IPS-15b (cell line): ENCODE data around the gene APBA1.

ENCODE experiments used
- H3K27me3 ChIP-seq: one replicate; pipeline ENCODE4 v1.6.1; 2013; ENCODE audit warnings: low read length; ENCODE audit not compliant: control insufficient read depth, insufficient read depth
- H3K36me3 ChIP-seq: one replicate; pipeline ENCODE4 v1.6.1; 2013; ENCODE audit warnings: low read length; ENCODE audit not compliant: control insufficient read depth, insufficient read depth
- H3K4me1 ChIP-seq: one replicate; pipeline ENCODE4 v1.6.1; 2013; ENCODE audit warnings: mild to moderate bottlenecking, low read length; ENCODE audit not compliant: control insufficient read depth, insufficient read depth
- H3K4me3 ChIP-seq: one replicate; pipeline ENCODE4 v1.5.1; 2013; ENCODE audit warnings: low read depth, low read length
- H3K9ac ChIP-seq: one replicate; pipeline ENCODE4 v1.6.1; 2013; ENCODE audit warnings: low read depth, mild to moderate bottlenecking, low read length
- H3K9me3 ChIP-seq: one replicate; pipeline ENCODE4 v1.6.1; 2013; ENCODE audit warnings: mild to moderate bottlenecking, low read length; ENCODE audit not compliant: control insufficient read depth, insufficient read depth

The APBA1 gene

DNA sequence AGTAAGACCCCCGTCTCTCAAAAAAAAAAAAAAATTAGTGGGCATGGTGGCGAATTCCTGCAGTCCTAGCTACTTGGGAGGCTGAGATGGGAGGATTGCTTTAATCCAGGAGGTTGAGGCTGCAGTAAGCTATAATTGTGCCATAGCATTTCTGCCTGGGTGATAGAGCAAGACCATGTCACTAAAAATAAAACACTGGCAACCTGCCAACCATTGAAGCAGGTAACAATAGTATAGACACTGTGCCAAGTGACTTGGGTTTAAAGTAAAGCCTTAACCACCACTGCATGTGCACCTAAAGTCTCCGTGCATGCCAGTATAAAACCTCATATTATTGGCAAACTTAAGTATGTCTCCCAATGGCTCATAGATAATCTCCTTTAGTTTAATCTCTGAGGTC, 3.4 kb upstream of the APBA1 start:
- no peak overlapping the region for H3K9ac ChIP-seq
- no peaks in the 10 kb centered on the region for H3K4me1 ChIP-seq
- H3K27me3 ChIP-seq, result peaks cover 12% of the 10 kb centered on the region
- H3K4me3 ChIP-seq, result no peak overlapping the region
- no peaks in the 10 kb centered on the region for H3K9me3 ChIP-seq
- H3K36me3 ChIP-seq, result no peaks in the 10 kb centered on the region

DNA sequence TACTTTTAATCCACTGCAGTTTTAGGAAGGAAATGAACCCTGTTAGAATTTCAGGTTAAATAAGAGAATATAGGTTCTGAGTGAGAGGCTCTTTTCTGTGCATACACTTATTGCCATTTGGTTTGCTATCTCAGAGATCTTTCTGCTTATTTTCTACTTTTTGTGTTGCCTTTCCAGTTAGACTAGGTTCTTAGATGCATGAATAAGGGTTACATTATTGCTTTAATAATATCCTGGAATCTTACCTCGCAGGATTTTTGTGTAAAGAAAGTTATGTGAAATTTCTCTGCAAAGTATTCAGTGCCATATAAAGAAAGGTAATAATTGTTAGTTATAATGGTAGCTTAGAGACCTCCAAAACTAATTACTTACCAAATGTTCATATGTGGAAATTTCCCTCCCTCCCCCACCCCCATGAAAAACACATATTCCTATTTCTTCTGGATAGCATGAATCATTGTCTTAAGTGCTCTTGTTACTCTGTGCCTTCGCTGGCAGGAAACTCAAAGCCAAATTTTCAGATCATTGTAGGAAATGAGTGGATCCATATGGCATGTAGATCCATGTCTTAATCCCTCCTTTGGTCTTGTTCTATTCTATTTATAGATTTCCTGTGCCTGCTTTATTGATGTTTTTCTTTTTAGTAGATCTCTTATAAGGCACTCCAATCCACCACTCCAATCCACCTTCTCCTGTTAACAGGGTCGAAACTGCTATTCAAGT, 2.7 kb upstream of the APBA1 start:
- Histone ChIP-seq H3K36me3 (no peaks in the 10 kb centered on the region), H3K9me3 (no peaks in the 10 kb centered on the region), H3K4me1 (no peaks in the 10 kb centered on the region), H3K4me3 (no peak overlapping the region), H3K27me3 (peaks cover 18% of the 10 kb centered on the region), H3K9ac (no peak overlapping the region)

- Histone ChIP-seq H3K4me3 (no peak overlapping the region), H3K9ac (no peak overlapping the region), H3K27me3 (peaks cover 18% of the 10 kb centered on the region), H3K4me1 (no peaks in the 10 kb centered on the region), H3K9me3 (no peaks in the 10 kb centered on the region), H3K36me3 (no peaks in the 10 kb centered on the region)
These were observed 2.0 kb upstream of the APBA1 start for GRCh38 chr9:69674112-69674685.

DNA sequence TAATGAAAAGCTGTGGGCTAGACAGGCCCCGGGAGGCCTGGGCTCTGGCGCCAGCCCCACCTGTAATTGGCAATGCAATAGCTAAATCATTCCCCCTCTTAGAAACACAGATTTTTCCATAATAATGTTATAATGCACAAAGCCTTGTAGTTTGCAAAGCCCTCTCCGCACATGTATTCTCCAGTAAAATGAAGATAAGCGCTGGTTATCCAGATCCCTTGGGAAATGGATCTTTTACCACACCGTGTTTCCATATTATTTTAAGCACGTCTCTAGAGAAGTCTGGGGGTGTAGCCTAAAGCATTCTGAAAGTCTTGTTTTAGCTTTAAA, 1.1 kb upstream of the APBA1 start:
- peaks cover 26% of the 10 kb centered on the region for H3K27me3 ChIP-seq
- no peaks in the 10 kb centered on the region for H3K36me3 ChIP-seq
- H3K4me3 ChIP-seq, result peak overlapping the region; percentile 64
- H3K9me3 ChIP-seq, result no peaks in the 10 kb centered on the region
- H3K4me1 ChIP-seq, result no peaks in the 10 kb centered on the region
- peak overlapping the region; percentile 38 for H3K9ac ChIP-seq

DNA sequence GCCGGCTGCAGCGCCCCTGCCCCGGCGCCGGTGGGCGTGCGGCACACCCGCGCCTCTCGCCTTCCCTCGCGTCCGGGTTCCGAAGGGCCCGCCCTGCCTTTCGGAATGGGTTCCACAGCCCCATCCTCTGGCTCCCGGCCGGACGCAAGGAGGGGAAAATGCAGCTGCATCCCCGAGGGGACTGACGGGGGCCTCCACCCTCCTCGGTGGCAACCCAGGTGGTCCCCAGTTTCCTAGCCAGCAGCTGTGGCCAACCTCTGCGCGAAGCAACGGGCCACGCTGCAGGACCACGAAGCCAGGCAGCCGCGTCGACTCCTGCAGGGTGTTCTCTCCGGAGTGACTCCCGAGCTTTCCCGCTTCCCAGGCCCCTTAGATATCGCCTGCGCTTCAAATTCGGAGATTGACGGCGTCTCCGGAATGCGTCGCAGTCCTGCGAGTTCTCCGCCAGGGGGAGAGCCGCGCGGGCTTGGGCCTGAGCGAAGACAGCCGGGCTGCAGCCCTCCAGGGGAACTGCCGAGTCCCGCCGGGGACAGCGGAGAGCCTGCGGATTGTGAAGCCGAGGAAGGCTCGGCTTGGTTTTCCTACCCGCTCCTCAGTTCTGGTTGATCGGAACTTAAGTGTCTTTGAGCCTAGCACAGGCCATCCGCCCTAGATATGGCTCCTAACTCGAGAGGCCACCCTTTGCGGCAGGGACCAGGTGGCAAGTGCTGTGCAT, 582 bp upstream of the APBA1 start:
- Histone ChIP-seq H3K27me3 (peaks cover 29% of the 10 kb centered on the region), H3K9me3 (no peaks in the 10 kb centered on the region), H3K36me3 (no peaks in the 10 kb centered on the region), H3K4me1 (peaks cover 2% of the 10 kb centered on the region), H3K9ac (peak overlapping the region; percentile 38), H3K4me3 (peak overlapping the region; percentile 64)

- peaks cover 29% of the 10 kb centered on the region for H3K27me3 ChIP-seq
- peak overlapping the region; percentile 64 for H3K4me3 ChIP-seq
- no peak overlapping the region for H3K9ac ChIP-seq
These were observed 776 bp downstream of the APBA1 start for GRCh38 chr9:69671311-69671878.

GRCh38 chr9:69667306-69667705, 4.9 kb downstream of the APBA1 start:
- Histone ChIP-seq H3K36me3 (no peaks in the 10 kb centered on the region), H3K4me3 (no peak overlapping the region), H3K9ac (no peak overlapping the region), H3K27me3 (peaks cover 29% of the 10 kb centered on the region), H3K4me1 (peaks cover 7% of the 10 kb centered on the region), H3K9me3 (no peaks in the 10 kb centered on the region)

More at GRCh38 chr9:69671311-69671878, 776 bp downstream of the APBA1 start:
- H3K4me1 ChIP-seq, result peaks cover 7% of the 10 kb centered on the region
- H3K9me3 ChIP-seq, result no peaks in the 10 kb centered on the region
- no peaks in the 10 kb centered on the region for H3K36me3 ChIP-seq

GRCh38 chr9:69660304-69660703, 11.9 kb downstream of the APBA1 start:
- Histone ChIP-seq H3K36me3 (no peaks in the 10 kb centered on the region), H3K4me1 (no peaks in the 10 kb centered on the region), H3K4me3 (no peak overlapping the region), H3K27me3 (no peaks in the 10 kb centered on the region), H3K9ac (no peak overlapping the region), H3K9me3 (no peaks in the 10 kb centered on the region)

GRCh38 chr9:69658987-69659675, 13.0 kb downstream of the APBA1 start:
- Histone ChIP-seq H3K4me3 (no peak overlapping the region), H3K36me3 (no peaks in the 10 kb centered on the region), H3K4me1 (no peaks in the 10 kb centered on the region), H3K9ac (no peak overlapping the region), H3K27me3 (no peaks in the 10 kb centered on the region), H3K9me3 (no peaks in the 10 kb centered on the region)

DNA sequence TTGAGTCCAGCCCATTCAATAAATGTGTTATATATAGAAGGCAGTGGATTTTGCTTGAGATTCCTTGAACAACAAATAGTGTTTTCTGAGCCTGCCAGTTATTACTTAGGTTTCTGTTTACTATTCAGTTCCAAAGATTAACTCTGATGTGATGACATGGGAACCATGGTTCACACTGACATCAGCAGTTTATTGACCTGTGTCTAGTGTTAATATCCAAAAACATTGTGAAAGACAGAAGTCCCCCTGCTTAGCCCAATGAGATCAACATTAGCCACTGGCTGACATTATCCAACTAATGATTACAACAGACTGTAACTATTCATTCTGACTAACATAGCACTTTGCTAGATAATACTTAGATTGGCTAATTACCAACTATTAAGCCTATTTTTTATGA, 14.9 kb downstream of the APBA1 start:
- H3K9ac ChIP-seq, result no peak overlapping the region
- no peak overlapping the region for H3K4me3 ChIP-seq
- no peaks in the 10 kb centered on the region for H3K9me3 ChIP-seq
- H3K36me3 ChIP-seq, result no peaks in the 10 kb centered on the region
- no peaks in the 10 kb centered on the region for H3K27me3 ChIP-seq
- no peaks in the 10 kb centered on the region for H3K4me1 ChIP-seq

- no peaks in the 10 kb centered on the region for H3K4me1 ChIP-seq
- H3K9ac ChIP-seq, result no peak overlapping the region
- H3K4me3 ChIP-seq, result no peak overlapping the region
- H3K36me3 ChIP-seq, result no peaks in the 10 kb centered on the region
- no peaks in the 10 kb centered on the region for H3K27me3 ChIP-seq
- H3K9me3 ChIP-seq, result no peaks in the 10 kb centered on the region
These were observed 17.1 kb downstream of the APBA1 start for GRCh38 chr9:69655065-69655464.
